ENCODE results near the gene USP49.

Gene USP49

DNA sequence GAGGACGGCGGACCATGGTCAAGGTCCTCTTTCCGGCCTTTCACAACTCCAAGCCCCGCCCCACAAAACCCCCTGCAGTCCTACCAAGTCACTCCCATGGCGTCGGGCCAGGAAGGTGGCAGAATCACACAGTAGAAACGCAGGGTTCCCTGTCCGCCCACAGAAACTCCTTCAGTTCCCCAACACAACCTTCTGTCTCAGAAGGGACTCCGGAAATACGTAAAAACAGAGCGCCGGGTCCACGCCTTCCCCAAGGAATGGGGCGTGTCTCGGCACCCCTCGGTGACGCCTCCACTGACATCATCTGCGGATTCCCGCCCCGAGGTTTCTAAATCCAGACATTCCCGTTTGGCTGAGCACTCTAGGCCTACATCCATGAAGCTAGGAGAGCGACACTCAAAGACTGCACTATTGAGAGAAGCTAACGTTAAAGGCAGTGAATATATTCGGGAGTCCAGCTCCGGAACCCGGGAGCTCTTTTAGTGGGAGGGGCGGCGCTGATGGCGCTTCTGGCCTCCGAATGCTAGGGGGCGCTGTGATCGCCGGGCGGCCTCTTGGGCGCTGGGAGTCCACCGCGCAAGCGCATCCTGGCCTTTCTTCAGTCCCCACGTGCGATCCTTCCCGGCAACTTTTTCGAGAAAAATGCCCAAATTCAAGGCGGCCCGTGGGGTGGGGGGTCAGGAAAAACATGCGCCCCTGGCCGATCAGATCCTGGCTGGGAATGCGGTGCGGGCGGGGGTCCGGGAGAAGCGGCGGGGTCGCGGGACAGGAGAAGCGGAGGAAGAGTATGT is 25.9 kb upstream of the USP49 start, which contains the start of the genes BYSL and MED20:
TSS of gene BYSL (plus strand) at position 579 of the 791 bp plus-strand sequence. CDS start at position 643, 64 bp downstream.
TSS of gene MED20 (minus strand) at position 219 of the 791 bp plus-strand sequence. CDS start at position 98, 121 bp downstream.
- H3K9me3 ChIP-seq (ENCODE audit: control insufficient read depth, insufficient read depth, low read depth, low read length) = no peaks in the 10 kb centered on the region
- CTCF ChIA-PET = interaction anchor here (0.6 to 11.2 kb wide), 68 partner anchors 8 to 1458 kb away, joined by 3 to 160 read pairs (median 4); partner anchors contain the start of genes CCND3, TAF8, TFEB and TOMM6
- peaks cover 9% of the 10 kb centered on the region for H3K4me1 ChIP-seq (ENCODE audit: control insufficient read depth, insufficient read depth, low read length)
- peaks cover 30 to 42% of the 10 kb centered on the region in 2 experiments; a peak in 2 of 3 replicates for H3K36me3 ChIP-seq (ENCODE audit: control insufficient read depth in 2 of 2, insufficient read depth in 1 of 2, low read length in 2 of 2)
- POLR2A ChIA-PET = interaction anchor here (0.9 to 2.5 kb wide), 22 partner anchors 9 to 1063 kb away, joined by 3 to 34 read pairs (median 5); partner anchors contain the start of genes CCND3, PPP2R5D, RPL7L1 and TAF8
- H3K27ac ChIP-seq (ENCODE audit: extremely low read depth, low read depth, low read length) = peak within 1 kb of the TSS; percentile 80
- H3K4me3 ChIP-seq (ENCODE audit: low read depth, low read length) = peak within 1 kb of the TSS; percentile 88
- TF ChIP-seq ZNF776 (tag by site-specific recombination; IDR thresholded peaks at IDR 0.05; ENCODE audit: borderline replicate concordance) (no peak), ZNF654 (tag by site-specific recombination; IDR thresholded peaks at IDR 0.05; ENCODE audit: low read depth) (peak; percentile 35), ZNF112 (tag by site-specific recombination; IDR thresholded peaks at IDR 0.05) (no peak), ZNF146 (tag by site-specific recombination; IDR thresholded peaks at IDR 0.05) (no peak), ZNF596 (tag by site-specific recombination; IDR thresholded peaks at IDR 0.05) (no peak), SP3 (tag by site-specific recombination; IDR thresholded peaks at IDR 0.05) (peak; percentile 98), ZNF292 (tag by site-specific recombination; IDR thresholded peaks at IDR 0.05; ENCODE audit: borderline replicate concordance, low read depth) (no peak), ZNF184 (tag by site-specific recombination; IDR thresholded peaks at IDR 0.05) (no peak), ZNF530 (tag by site-specific recombination; IDR thresholded peaks at IDR 0.05; ENCODE audit: low read depth) (no peak), ZNF214 (tag by site-specific recombination; IDR thresholded peaks at IDR 0.05; ENCODE audit: borderline replicate concordance) (no peak), ZNF544 (tag by site-specific recombination; IDR thresholded peaks at IDR 0.05) (no peak), ZNF677 (tag by site-specific recombination; IDR thresholded peaks at IDR 0.05) (no peak), ZNF777 (tag by site-specific recombination; IDR thresholded peaks at IDR 0.05; ENCODE audit: borderline replicate concordance) (no peak), ZNF211 (tag by site-specific recombination; IDR thresholded peaks at IDR 0.05; ENCODE audit: low read depth) (no peak), ZNF248 (tag by site-specific recombination; IDR thresholded peaks at IDR 0.05) (no peak), ZNF266 (tag by site-specific recombination; IDR thresholded peaks at IDR 0.05; ENCODE audit: low read depth) (no peak), ZNF660 (tag by site-specific recombination; IDR thresholded peaks at IDR 0.05) (peak; percentile 59; the same call in 1 of the 2 replicates), ZFHX2 (tag by site-specific recombination; conservative IDR thresholded peaks at IDR 0.05) (peak; percentile 87)
- TF ChIP-seq, protein P1, sequence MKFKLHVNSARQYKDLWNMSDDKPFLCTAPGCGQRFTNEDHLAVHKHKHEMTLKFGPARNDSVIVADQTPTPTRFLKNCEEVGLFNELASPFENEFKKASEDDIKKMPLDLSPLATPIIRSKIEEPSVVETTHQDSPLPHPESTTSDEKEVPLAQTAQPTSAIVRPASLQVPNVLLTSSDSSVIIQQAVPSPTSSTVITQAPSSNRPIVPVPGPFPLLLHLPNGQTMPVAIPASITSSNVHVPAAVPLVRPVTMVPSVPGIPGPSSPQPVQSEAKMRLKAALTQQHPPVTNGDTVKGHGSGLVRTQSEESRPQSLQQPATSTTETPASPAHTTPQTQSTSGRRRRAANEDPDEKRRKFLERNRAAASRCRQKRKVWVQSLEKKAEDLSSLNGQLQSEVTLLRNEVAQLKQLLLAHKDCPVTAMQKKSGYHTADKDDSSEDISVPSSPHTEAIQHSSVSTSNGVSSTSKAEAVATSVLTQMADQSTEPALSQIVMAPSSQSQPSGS (tag by site-specific recombination; IDR thresholded peaks at IDR 0.05; ENCODE audit: low read depth) = peak; percentile 86
- TF ChIP-seq, protein P2, sequence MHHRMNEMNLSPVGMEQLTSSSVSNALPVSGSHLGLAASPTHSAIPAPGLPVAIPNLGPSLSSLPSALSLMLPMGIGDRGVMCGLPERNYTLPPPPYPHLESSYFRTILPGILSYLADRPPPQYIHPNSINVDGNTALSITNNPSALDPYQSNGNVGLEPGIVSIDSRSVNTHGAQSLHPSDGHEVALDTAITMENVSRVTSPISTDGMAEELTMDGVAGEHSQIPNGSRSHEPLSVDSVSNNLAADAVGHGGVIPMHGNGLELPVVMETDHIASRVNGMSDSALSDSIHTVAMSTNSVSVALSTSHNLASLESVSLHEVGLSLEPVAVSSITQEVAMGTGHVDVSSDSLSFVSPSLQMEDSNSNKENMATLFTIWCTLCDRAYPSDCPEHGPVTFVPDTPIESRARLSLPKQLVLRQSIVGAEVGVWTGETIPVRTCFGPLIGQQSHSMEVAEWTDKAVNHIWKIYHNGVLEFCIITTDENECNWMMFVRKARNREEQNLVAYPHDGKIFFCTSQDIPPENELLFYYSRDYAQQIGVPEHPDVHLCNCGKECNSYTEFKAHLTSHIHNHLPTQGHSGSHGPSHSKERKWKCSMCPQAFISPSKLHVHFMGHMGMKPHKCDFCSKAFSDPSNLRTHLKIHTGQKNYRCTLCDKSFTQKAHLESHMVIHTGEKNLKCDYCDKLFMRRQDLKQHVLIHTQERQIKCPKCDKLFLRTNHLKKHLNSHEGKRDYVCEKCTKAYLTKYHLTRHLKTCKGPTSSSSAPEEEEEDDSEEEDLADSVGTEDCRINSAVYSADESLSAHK (tag by site-specific recombination; IDR thresholded peaks at IDR 0.05) = peak; percentile 97
- TF ChIP-seq, protein P3, sequence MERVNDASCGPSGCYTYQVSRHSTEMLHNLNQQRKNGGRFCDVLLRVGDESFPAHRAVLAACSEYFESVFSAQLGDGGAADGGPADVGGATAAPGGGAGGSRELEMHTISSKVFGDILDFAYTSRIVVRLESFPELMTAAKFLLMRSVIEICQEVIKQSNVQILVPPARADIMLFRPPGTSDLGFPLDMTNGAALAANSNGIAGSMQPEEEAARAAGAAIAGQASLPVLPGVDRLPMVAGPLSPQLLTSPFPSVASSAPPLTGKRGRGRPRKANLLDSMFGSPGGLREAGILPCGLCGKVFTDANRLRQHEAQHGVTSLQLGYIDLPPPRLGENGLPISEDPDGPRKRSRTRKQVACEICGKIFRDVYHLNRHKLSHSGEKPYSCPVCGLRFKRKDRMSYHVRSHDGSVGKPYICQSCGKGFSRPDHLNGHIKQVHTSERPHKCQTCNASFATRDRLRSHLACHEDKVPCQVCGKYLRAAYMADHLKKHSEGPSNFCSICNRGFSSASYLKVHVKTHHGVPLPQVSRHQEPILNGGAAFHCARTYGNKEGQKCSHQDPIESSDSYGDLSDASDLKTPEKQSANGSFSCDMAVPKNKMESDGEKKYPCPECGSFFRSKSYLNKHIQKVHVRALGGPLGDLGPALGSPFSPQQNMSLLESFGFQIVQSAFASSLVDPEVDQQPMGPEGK (tag by site-specific recombination; IDR thresholded peaks at IDR 0.05) = peak; percentile 36; the same call in 1 of the 2 replicates
- TF ChIP-seq, protein P4, sequence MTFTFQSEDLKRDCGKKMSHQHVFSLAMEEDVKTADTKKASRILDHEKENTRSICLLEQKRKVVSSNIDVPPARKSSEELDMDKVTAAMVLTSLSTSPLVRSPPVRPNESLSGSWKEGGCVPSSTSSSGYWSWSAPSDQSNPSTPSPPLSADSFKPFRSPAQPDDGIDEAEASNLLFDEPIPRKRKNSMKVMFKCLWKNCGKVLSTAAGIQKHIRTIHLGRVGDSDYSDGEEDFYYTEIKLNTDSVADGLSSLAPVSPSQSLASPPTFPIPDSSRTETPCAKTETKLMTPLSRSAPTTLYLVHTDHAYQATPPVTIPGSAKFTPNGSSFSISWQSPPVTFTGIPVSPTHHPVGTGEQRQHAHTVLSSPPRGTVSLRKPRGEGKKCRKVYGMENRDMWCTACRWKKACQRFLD (tag by site-specific recombination; IDR thresholded peaks at IDR 0.05) = no peak
- TF ChIP-seq, protein P5, sequence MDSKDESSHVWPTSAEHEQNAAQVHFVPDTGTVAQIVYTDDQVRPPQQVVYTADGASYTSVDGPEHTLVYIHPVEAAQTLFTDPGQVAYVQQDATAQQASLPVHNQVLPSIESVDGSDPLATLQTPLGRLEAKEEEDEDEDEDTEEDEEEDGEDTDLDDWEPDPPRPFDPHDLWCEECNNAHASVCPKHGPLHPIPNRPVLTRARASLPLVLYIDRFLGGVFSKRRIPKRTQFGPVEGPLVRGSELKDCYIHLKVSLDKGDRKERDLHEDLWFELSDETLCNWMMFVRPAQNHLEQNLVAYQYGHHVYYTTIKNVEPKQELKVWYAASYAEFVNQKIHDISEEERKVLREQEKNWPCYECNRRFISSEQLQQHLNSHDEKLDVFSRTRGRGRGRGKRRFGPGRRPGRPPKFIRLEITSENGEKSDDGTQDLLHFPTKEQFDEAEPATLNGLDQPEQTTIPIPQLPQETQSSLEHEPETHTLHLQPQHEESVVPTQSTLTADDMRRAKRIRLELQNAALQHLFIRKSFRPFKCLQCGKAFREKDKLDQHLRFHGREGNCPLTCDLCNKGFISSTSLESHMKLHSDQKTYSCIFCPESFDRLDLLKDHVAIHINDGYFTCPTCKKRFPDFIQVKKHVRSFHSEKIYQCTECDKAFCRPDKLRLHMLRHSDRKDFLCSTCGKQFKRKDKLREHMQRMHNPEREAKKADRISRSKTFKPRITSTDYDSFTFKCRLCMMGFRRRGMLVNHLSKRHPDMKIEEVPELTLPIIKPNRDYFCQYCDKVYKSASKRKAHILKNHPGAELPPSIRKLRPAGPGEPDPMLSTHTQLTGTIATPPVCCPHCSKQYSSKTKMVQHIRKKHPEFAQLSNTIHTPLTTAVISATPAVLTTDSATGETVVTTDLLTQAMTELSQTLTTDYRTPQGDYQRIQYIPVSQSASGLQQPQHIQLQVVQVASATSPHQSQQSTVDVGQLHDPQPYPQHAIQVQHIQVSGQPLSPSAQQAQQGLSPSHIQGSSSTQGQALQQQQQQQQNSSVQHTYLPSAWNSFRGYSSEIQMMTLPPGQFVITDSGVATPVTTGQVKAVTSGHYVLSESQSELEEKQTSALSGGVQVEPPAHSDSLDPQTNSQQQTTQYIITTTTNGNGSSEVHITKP (tag by site-specific recombination; IDR thresholded peaks at IDR 0.05) = peak; percentile 82
- TF ChIP-seq, protein P6, sequence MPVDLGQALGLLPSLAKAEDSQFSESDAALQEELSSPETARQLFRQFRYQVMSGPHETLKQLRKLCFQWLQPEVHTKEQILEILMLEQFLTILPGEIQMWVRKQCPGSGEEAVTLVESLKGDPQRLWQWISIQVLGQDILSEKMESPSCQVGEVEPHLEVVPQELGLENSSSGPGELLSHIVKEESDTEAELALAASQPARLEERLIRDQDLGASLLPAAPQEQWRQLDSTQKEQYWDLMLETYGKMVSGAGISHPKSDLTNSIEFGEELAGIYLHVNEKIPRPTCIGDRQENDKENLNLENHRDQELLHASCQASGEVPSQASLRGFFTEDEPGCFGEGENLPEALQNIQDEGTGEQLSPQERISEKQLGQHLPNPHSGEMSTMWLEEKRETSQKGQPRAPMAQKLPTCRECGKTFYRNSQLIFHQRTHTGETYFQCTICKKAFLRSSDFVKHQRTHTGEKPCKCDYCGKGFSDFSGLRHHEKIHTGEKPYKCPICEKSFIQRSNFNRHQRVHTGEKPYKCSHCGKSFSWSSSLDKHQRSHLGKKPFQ (tag by site-specific recombination; IDR thresholded peaks at IDR 0.05) = no peak

All from HEK293 (cell line).